ENCODE measurements around the gene RNF150. TPM values are rescaled to one million over a fixed set of nuclear protein-coding genes. Genes with fewer than 3 reads are reported as not detected.

The RNF150 gene
- total and polyA plus RNA-seq, 2 of the 8 experiments (the other 6 are each of a cell fraction or from before 2014, with no cell fraction given) = 3.4 to 4.8 TPM

DNA sequence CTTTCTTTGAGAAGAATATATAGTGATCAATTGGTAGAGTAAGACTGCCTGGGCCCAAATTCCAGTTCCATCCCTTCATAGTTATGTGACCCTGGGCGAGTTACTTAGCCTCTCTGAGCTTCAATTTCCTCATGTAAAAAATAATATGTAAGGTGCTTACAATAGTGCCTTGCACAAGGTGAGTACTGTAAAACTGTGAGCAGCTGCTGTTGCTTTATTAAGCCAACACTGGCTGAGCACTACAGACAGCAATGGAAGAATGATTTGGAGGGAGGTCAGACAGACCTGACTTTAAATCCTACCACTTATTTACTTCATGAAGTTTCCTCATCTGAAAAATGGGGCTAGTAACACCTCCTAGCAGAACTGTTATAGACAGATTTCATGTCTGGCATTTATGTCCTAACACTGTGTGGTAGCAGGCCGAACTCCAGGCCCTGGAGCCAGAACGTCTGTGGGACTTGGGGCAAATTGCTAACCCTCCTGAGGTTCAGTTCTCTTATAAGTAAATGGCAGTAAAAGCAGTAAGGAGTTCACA lies 53.8 kb downstream of the RNF150 start:
- no peak overlapping the region for H2BK5ac ChIP-seq (ENCODE audit: low read depth, low read length)
- FAIRE-seq = no peak
- H3K18ac ChIP-seq (ENCODE audit: extremely low read depth, low read length) = no peak overlapping the region
- no peak for TF ChIP-seq SP2 (IDR thresholded peaks at IDR 0.05; ENCODE audit: low read length)
- TF ChIP-seq, protein P1, sequence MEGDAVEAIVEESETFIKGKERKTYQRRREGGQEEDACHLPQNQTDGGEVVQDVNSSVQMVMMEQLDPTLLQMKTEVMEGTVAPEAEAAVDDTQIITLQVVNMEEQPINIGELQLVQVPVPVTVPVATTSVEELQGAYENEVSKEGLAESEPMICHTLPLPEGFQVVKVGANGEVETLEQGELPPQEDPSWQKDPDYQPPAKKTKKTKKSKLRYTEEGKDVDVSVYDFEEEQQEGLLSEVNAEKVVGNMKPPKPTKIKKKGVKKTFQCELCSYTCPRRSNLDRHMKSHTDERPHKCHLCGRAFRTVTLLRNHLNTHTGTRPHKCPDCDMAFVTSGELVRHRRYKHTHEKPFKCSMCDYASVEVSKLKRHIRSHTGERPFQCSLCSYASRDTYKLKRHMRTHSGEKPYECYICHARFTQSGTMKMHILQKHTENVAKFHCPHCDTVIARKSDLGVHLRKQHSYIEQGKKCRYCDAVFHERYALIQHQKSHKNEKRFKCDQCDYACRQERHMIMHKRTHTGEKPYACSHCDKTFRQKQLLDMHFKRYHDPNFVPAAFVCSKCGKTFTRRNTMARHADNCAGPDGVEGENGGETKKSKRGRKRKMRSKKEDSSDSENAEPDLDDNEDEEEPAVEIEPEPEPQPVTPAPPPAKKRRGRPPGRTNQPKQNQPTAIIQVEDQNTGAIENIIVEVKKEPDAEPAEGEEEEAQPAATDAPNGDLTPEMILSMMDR (IDR thresholded peaks at IDR 0.05; ENCODE audit: control extremely low read depth in 1 of 3, insufficient read depth in 1 of 3, low read depth in 1 of 3, low read length in 3 of 3) = no peak
- TF ChIP-seq CREB1 (IDR thresholded peaks at IDR 0.05) = no peak
- no peak for TF ChIP-seq JUN (IDR thresholded peaks at IDR 0.05; ENCODE audit: low read depth, low read length)

More for the DNA sequence above, 53.8 kb downstream of the RNF150 start:
- Histone ChIP-seq H4K5ac (ENCODE audit: insufficient read length, low read depth, low read length) (no peak overlapping the region), H3K79me2 (ENCODE audit: control insufficient read depth in 1 of 2, insufficient read depth in 2 of 2, low read length in 2 of 2) (no peaks in the 10 kb centered on the region), H3K4me1 (replicated peaks in 1 of 4; ENCODE audit: control insufficient read depth in 3 of 4, insufficient read depth in 4 of 4, low read length in 3 of 4) (peaks cover 0 to 5% (median 3%) of the 10 kb centered on the region in 4 experiments; a peak in 3 of 7 replicates), H4K20me1 (replicated peaks in 1 of 2; ENCODE audit: control insufficient read depth in 1 of 2, insufficient read depth in 2 of 2, low read length in 2 of 2) (no peaks in the 10 kb centered on the region), H3K79me1 (ENCODE audit: low read depth, low read length) (no peaks in the 10 kb centered on the region), H2BK120ac (replicated peaks; ENCODE audit: low read depth, low read length) (no peak overlapping the region), H2BK20ac (ENCODE audit: low read length) (no peak overlapping the region), H3K4ac (replicated peaks; ENCODE audit: insufficient read length, low read depth, low read length) (no peak overlapping the region), H3K56ac (replicated peaks; ENCODE audit: insufficient read length, low read depth, low read length) (no peak overlapping the region), H3K27me3 (replicated peaks in 1 of 4; ENCODE audit: control insufficient read depth in 3 of 4, extremely low read depth in 1 of 4, insufficient read depth in 3 of 4, low read length in 3 of 4) (no peaks in the 10 kb centered on the region), H4K8ac (ENCODE audit: extremely low read depth, insufficient read depth, low read length) (no peak overlapping the region), H2BK15ac (ENCODE audit: low read length) (no peak overlapping the region), H3K9me3 (ENCODE audit: insufficient read depth in 2 of 2, low read depth in 1 of 2, low read length in 1 of 2) (no peaks in the 10 kb centered on the region), H2BK12ac (ENCODE audit: low read depth, low read length) (no peak overlapping the region), H3K14ac (ENCODE audit: insufficient read length) (no peak overlapping the region), H3K23ac (ENCODE audit: insufficient read length) (no peak overlapping the region), H2AFZ (ENCODE audit: low read length) (no peak overlapping the region), H3K4me2 (ENCODE audit: insufficient read depth in 1 of 2, low read depth in 2 of 2, low read length in 2 of 2) (no peak overlapping the region), H4K91ac (replicated peaks; ENCODE audit: insufficient read length, low read length) (no peak overlapping the region), H3K36me3 (ENCODE audit: control insufficient read depth in 2 of 4, insufficient read depth in 4 of 4, low read length in 3 of 4) (no peaks in the 10 kb centered on the region), H3K23me2 (ENCODE audit: low read depth, low read length) (no peaks in the 10 kb centered on the region), H3K4me3 (ENCODE audit: extremely low read depth in 1 of 4, insufficient read depth in 2 of 4, low read depth in 3 of 4, low read length in 4 of 4) (no peak overlapping the region), H2AK5ac (ENCODE audit: low read depth, low read length) (no peak overlapping the region), H3K9ac (replicated peaks in 1 of 4; ENCODE audit: extremely low read depth in 1 of 4, low read depth in 3 of 4, low read length in 3 of 4) (no peak overlapping the region), H3K27ac (ENCODE audit: low read depth, low read length) (no peak overlapping the region)
- POLR2A ChIA-PET (ENCODE audit: partially characterized antibody) = no interaction called here
- 92% methylated on average over 3 of the region's 3 CpGs; no CpG with 5 or more reads in 1 of the 2 experiments for WGBS, 2 experiments (ENCODE audit: extremely low coverage in 1 of 2, insufficient coverage in 1 of 2, insufficient read length in 1 of 2, insufficient replicate concordance in 2 of 2, low coverage in 1 of 2, low lambda C conversion rate in 2 of 2, missing lambda C conversion rate in 1 of 2)
- no peak for DNase-seq (ENCODE audit: low read depth in 1 of 2, low spot score in 2 of 2)
- CTCF ChIA-PET (ENCODE audit: partially characterized antibody) = no interaction called here

All from H1 (cell line).